Measurements from ENCODE around the gene ERRFI1.

Gene ERRFI1

DNA sequence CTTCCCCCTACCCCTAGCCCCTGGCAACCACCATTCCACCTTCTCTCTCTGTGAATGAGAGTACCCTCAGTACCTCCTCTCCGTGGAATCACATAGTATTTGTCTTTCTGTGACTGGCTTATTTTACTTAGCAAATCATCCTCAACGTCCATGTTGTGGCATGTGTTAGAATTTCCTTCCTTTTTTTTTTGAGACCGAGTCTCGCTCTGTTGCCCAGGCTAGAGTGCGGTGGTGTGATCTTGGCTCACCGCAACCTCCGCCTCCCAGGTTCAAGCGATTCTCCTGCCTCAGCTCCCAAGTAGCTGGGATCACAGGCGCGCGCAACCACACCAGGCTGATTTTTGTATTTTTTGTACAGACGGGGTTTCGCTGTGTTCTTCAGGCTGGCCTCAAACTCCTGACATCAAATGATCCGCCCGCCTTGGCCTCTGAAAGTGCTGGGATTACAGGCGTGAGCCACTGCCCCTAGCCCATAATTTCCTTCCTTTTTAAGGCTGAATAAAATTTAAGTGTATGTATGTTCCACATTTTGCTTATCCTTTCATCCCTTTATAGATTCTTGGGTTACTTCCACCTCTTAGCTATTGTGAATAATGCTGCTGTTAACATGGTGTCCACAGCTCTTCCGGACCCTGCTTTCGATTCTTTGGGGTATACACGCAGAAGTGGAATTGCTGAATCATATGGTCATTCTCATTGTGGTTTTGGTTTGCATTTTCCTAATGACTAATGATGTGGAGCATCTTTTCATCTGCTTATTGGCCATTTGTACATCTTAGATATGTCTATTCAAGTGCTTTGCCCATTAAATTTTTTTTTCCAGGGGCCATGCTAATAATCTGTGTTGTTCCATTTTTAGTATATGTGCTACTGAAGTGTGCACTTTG, 32.3 kb downstream of the ERRFI1 start:
- Histone ChIP-seq H3K27ac (ENCODE audit: low read length) (no peak overlapping the region), H3K4me2 (ENCODE audit: insufficient read depth, low read length) (no peak overlapping the region), H3K4me1 (ENCODE audit: insufficient read depth, low read length) (no peaks in the 10 kb centered on the region), H3K4me3 (ENCODE audit: low read depth in 1 of 2, low read length in 2 of 2) (no peak overlapping the region), H3K36me3 (ENCODE audit: insufficient read depth, low read length) (peaks cover 8% of the 10 kb centered on the region; the same call in 1 of the 2 replicates), H3K9ac (ENCODE audit: low read depth, low read length) (no peak overlapping the region), H2AFZ (ENCODE audit: low read depth, low read length) (no peak overlapping the region), H3K9me3 (ENCODE audit: insufficient read depth, low read length, severe bottlenecking) (no peaks in the 10 kb centered on the region), H4K20me1 (ENCODE audit: insufficient read depth, low read length) (no peaks in the 10 kb centered on the region), H3K27me3 (ENCODE audit: insufficient read depth, low read length, poor library complexity) (no peaks in the 10 kb centered on the region), H3K79me2 (ENCODE audit: insufficient read depth, low read length) (no peaks in the 10 kb centered on the region)
- no peak for ATAC-seq (ENCODE audit: insufficient read depth, low read depth)
- DNase-seq, result no peak
- TF ChIP-seq, protein P1, sequence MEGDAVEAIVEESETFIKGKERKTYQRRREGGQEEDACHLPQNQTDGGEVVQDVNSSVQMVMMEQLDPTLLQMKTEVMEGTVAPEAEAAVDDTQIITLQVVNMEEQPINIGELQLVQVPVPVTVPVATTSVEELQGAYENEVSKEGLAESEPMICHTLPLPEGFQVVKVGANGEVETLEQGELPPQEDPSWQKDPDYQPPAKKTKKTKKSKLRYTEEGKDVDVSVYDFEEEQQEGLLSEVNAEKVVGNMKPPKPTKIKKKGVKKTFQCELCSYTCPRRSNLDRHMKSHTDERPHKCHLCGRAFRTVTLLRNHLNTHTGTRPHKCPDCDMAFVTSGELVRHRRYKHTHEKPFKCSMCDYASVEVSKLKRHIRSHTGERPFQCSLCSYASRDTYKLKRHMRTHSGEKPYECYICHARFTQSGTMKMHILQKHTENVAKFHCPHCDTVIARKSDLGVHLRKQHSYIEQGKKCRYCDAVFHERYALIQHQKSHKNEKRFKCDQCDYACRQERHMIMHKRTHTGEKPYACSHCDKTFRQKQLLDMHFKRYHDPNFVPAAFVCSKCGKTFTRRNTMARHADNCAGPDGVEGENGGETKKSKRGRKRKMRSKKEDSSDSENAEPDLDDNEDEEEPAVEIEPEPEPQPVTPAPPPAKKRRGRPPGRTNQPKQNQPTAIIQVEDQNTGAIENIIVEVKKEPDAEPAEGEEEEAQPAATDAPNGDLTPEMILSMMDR (IDR thresholded peaks at IDR 0.05; ENCODE audit: borderline replicate concordance, extremely low read depth, low read length, poor library complexity, severe bottlenecking), result no peak
- TF ChIP-seq EZH2 (IDR thresholded peaks at IDR 0.05; ENCODE audit: borderline replicate concordance, low read depth, low read length, severe bottlenecking), result no peak

DNA sequence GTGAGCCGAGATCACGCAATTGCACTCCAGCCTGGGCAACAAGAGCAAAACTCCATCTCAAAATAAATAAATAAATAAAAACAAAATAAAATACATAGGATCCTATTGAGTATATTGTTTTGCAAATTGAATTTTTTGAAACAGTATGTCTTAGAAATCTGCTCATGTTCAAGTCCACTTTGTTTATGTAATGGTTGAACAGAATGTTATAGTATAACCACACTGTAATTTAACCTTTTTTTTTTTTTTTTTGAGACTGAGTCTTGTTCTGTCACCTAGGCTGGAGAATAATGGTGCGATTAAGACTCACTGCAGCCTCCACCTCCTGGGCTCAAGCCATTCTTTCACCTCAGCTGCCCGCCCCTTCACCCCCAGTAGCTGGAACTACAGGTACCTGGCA, 33.2 kb downstream of the ERRFI1 start:
- no peak for TF ChIP-seq EZH2 (IDR thresholded peaks at IDR 0.05; ENCODE audit: borderline replicate concordance, low read depth, low read length, severe bottlenecking)
- TF ChIP-seq, protein P1 (IDR thresholded peaks at IDR 0.05; ENCODE audit: borderline replicate concordance, extremely low read depth, low read length, poor library complexity, severe bottlenecking), result no peak
- Histone ChIP-seq H3K9ac (ENCODE audit: low read depth, low read length) (no peak overlapping the region), H3K27me3 (ENCODE audit: insufficient read depth, low read length, poor library complexity) (no peaks in the 10 kb centered on the region), H3K79me2 (ENCODE audit: insufficient read depth, low read length) (no peaks in the 10 kb centered on the region), H3K9me3 (ENCODE audit: insufficient read depth, low read length, severe bottlenecking) (no peaks in the 10 kb centered on the region), H3K27ac (ENCODE audit: low read length) (no peak overlapping the region), H3K4me2 (ENCODE audit: insufficient read depth, low read length) (no peak overlapping the region), H3K36me3 (ENCODE audit: insufficient read depth, low read length) (peaks cover 8% of the 10 kb centered on the region; the same call in 1 of the 2 replicates), H4K20me1 (ENCODE audit: insufficient read depth, low read length) (no peaks in the 10 kb centered on the region), H3K4me3 (ENCODE audit: low read depth in 1 of 2, low read length in 2 of 2) (no peak overlapping the region), H3K4me1 (ENCODE audit: insufficient read depth, low read length) (no peaks in the 10 kb centered on the region), H2AFZ (ENCODE audit: low read depth, low read length) (no peak overlapping the region)
- DNase-seq (no peak), ATAC-seq (ENCODE audit: insufficient read depth, low read depth) (no peak)

DNA sequence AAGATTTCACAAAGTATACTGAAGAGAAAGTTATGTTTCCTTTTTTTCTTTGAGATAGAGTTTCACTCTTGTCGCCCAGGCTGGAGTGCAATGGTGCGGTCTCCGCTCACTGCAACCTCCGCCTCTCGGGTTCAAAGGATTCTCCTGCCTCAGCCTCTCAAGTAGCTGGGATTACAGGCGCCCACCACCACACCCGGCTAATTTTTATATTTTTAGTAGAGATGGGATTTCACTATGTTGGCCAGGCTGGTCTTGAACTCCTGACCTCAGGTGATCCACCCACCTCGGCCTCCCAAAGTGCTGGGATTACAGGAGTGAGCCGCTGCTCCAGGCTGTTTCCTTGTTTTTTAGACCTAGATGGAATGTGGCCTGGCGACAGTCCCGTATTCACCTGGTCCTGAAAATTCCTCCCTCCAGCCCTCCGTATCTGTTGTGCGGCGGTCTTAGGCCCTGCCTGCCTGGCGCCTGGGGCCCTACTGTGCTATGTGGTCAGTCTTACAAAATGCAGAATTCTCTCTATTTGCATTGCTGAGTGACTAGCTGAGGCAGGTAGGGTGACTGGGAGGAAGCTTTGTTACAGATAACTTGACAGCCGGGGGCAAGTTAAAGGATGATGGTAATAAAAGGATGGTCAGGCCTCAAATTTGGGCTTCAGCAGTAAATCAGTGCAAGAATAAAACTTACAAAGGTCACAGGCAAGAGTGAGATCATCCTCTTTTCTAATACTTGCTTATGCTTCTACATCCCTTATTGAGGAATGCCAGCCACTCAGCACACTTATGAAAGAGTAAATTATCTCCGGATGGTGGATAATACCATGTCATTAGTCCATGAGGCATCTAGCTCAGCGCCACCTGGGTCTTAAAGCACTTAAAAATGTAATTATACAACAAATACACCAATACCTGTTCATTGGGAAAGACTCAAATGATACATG, 34.3 kb downstream of the ERRFI1 start:
- Histone ChIP-seq H2AFZ (ENCODE audit: low read depth, low read length) (no peak overlapping the region), H3K9me3 (ENCODE audit: insufficient read depth, low read length, severe bottlenecking) (no peaks in the 10 kb centered on the region), H3K4me2 (ENCODE audit: insufficient read depth, low read length) (no peak overlapping the region), H3K4me3 (ENCODE audit: low read depth in 1 of 2, low read length in 2 of 2) (no peak overlapping the region), H3K4me1 (ENCODE audit: insufficient read depth, low read length) (no peaks in the 10 kb centered on the region), H3K36me3 (ENCODE audit: insufficient read depth, low read length) (peaks cover 12% of the 10 kb centered on the region; the same call in 1 of the 2 replicates), H3K79me2 (ENCODE audit: insufficient read depth, low read length) (no peaks in the 10 kb centered on the region), H3K9ac (ENCODE audit: low read depth, low read length) (no peak overlapping the region), H4K20me1 (ENCODE audit: insufficient read depth, low read length) (no peaks in the 10 kb centered on the region), H3K27ac (ENCODE audit: low read length) (no peak overlapping the region), H3K27me3 (ENCODE audit: insufficient read depth, low read length, poor library complexity) (no peaks in the 10 kb centered on the region)
- ATAC-seq (ENCODE audit: insufficient read depth, low read depth), result no peak
- TF ChIP-seq EZH2 (IDR thresholded peaks at IDR 0.05; ENCODE audit: borderline replicate concordance, low read depth, low read length, severe bottlenecking), result no peak
- TF ChIP-seq, protein P1 (IDR thresholded peaks at IDR 0.05; ENCODE audit: borderline replicate concordance, extremely low read depth, low read length, poor library complexity, severe bottlenecking), result no peak
- no peak for DNase-seq

All from DND-41 (cell line).